ENCODE results near the gene CNTRL.

GRCh38 chr9:121138973-121139372 is 64.2 kb downstream of the CNTRL start:
- TF ChIP-seq, protein P1, sequence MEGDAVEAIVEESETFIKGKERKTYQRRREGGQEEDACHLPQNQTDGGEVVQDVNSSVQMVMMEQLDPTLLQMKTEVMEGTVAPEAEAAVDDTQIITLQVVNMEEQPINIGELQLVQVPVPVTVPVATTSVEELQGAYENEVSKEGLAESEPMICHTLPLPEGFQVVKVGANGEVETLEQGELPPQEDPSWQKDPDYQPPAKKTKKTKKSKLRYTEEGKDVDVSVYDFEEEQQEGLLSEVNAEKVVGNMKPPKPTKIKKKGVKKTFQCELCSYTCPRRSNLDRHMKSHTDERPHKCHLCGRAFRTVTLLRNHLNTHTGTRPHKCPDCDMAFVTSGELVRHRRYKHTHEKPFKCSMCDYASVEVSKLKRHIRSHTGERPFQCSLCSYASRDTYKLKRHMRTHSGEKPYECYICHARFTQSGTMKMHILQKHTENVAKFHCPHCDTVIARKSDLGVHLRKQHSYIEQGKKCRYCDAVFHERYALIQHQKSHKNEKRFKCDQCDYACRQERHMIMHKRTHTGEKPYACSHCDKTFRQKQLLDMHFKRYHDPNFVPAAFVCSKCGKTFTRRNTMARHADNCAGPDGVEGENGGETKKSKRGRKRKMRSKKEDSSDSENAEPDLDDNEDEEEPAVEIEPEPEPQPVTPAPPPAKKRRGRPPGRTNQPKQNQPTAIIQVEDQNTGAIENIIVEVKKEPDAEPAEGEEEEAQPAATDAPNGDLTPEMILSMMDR (IDR thresholded peaks at IDR 0.05) = no peak
- no peak for TF ChIP-seq EP300 (IDR thresholded peaks at IDR 0.05)

Measured in stomach (tissue), 4 donors.